Gastroesophageal sphincter (tissue), 3 donors: ENCODE data around the gene WWC2.

ENCODE experiments used
- POLR2A ChIP-seq, 2 donors: fragments of 450-650 bp; IDR thresholded peaks; one replicate each; pipeline ENCODE4 v1.6.1; 2017; ENCODE audit warnings: antibody characterized with exemption in 2 of 2, mild to moderate bottlenecking in 2 of 2, moderate library complexity in 1 of 2
- POLR2AphosphoS5 ChIP-seq: sonication (generic); formaldehyde crosslinking; IDR thresholded peaks from one replicate; pipeline ENCODE4 v1.6.1; 2017; ENCODE audit warnings: antibody characterized with exemption
- TF ChIP-seq, protein P1 (sequence below), 4 experiments: fragments of 200-600 bp in 2 of 4; fragments of 450-650 bp in 2 of 4; sonication (generic) in 1 of 4; IDR thresholded peaks; one replicate each; pipeline ENCODE4 v1.5.1; 2017 to 2019; ENCODE audit warnings: antibody characterized with exemption in 4 of 4, mild to moderate bottlenecking in 2 of 4, moderate library complexity in 2 of 4

DNA sequence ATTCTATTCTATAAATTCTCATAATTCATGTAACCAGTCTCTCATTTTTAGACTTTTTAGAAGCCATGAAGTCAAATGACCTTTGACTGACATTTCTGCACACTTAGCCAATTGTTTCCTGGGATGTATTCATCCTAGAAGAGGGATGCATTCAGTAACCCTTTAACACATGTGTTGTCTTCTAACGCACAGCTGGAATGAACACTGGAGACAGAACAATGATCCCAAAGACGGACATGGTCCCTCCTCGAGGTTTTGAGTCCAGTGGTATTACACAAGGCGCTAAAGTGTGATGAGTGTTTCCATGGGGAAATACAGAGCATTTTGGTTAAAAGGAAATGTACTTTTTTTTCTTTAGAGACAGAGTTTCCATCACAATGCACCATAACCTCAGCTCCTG is 263.0 kb downstream of the WWC2 start:
- TF ChIP-seq, protein P1, sequence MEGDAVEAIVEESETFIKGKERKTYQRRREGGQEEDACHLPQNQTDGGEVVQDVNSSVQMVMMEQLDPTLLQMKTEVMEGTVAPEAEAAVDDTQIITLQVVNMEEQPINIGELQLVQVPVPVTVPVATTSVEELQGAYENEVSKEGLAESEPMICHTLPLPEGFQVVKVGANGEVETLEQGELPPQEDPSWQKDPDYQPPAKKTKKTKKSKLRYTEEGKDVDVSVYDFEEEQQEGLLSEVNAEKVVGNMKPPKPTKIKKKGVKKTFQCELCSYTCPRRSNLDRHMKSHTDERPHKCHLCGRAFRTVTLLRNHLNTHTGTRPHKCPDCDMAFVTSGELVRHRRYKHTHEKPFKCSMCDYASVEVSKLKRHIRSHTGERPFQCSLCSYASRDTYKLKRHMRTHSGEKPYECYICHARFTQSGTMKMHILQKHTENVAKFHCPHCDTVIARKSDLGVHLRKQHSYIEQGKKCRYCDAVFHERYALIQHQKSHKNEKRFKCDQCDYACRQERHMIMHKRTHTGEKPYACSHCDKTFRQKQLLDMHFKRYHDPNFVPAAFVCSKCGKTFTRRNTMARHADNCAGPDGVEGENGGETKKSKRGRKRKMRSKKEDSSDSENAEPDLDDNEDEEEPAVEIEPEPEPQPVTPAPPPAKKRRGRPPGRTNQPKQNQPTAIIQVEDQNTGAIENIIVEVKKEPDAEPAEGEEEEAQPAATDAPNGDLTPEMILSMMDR (IDR thresholded peaks at IDR 0.05): no peak
- TF ChIP-seq POLR2A (IDR thresholded peaks at IDR 0.05): no peak
- no peak for TF ChIP-seq POLR2AphosphoS5
